Measurements from ENCODE around the gene SNX6. TPM values are rescaled to one million over a fixed set of nuclear protein-coding genes. Genes with fewer than 3 reads are reported as not detected.

Gene SNX6
- total RNA-seq, 1 experiment from 2014 or later, result 69.3 TPM

DNA sequence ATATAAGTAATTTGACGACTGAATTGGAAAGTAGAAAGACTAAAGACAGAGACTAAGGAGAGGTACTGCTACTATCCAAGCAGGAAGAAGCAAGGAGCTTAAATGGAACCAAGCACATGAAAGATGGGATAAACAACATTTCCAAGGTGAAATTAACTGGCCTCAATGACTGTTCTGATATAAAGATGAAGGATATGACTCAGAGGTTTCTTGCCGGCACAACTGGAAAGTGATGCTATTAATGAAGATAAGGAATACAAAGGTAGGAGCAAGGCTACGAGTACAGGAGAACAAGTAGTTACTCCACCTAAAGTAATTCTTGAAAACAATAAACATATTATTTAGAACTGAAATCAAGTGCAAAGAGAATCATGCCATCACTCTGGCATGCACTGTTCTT lies 6.4 kb downstream of the SNX6 start:
- TF ChIP-seq, protein P1, sequence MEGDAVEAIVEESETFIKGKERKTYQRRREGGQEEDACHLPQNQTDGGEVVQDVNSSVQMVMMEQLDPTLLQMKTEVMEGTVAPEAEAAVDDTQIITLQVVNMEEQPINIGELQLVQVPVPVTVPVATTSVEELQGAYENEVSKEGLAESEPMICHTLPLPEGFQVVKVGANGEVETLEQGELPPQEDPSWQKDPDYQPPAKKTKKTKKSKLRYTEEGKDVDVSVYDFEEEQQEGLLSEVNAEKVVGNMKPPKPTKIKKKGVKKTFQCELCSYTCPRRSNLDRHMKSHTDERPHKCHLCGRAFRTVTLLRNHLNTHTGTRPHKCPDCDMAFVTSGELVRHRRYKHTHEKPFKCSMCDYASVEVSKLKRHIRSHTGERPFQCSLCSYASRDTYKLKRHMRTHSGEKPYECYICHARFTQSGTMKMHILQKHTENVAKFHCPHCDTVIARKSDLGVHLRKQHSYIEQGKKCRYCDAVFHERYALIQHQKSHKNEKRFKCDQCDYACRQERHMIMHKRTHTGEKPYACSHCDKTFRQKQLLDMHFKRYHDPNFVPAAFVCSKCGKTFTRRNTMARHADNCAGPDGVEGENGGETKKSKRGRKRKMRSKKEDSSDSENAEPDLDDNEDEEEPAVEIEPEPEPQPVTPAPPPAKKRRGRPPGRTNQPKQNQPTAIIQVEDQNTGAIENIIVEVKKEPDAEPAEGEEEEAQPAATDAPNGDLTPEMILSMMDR (conservative IDR thresholded peaks at IDR 0.05), result no peak
- H3K4me2 ChIP-seq (ENCODE audit: insufficient read depth, insufficient read length, low read length), result no peak overlapping the region
- H3K4me1 Mint-ChIP-seq, result peaks cover under 1% of the 10 kb centered on the region in 2 experiments; a peak in 2 of 4 replicates

More for the DNA sequence above, 6.4 kb downstream of the SNX6 start:
- no peak overlapping the region for H2AK5ac ChIP-seq (ENCODE audit: insufficient read length, low read length)
- H4K5ac ChIP-seq (ENCODE audit: insufficient read length, low read depth, low read length), result no peak overlapping the region
- Mint-ChIP-seq H3K4me3 (no peak overlapping the region), H3K27ac (no peak overlapping the region; a peak in 1 of 7 replicates), H3K27me3 (ENCODE audit: low read depth) (no peaks in the 10 kb centered on the region), H3K9me3 (no peaks in the 10 kb centered on the region), H3K36me3 (ENCODE audit: insufficient read depth in 1 of 3, low read depth in 3 of 3) (peaks cover 11 to 59% (median 42%) of the 10 kb centered on the region in 3 experiments; a peak in 6 of 7 replicates)
- H4K20me1 ChIP-seq (ENCODE audit: control insufficient read depth, insufficient read depth, insufficient read length), result no peaks in the 10 kb centered on the region
- no peak overlapping the region for H3K9ac ChIP-seq (ENCODE audit: extremely low read depth, insufficient read length, low read length)
- H2BK12ac ChIP-seq (ENCODE audit: insufficient read length, low read depth, low read length), result no peak overlapping the region
- no peak overlapping the region for H4K91ac ChIP-seq (ENCODE audit: insufficient read length, low read depth, low read length)
- H3K27me3 ChIP-seq (ENCODE audit: insufficient read depth, low read length), result no peaks in the 10 kb centered on the region
- H3K14ac ChIP-seq (ENCODE audit: insufficient read depth, low read length), result no peak overlapping the region
- no peak overlapping the region for H3K23ac ChIP-seq (ENCODE audit: insufficient read length, low read depth, low read length)
- no peaks in the 10 kb centered on the region for H3K4me1 ChIP-seq (ENCODE audit: insufficient read depth, low read length)
- no peak overlapping the region for H3K27ac ChIP-seq (ENCODE audit: insufficient read length, low read depth, low read length)
- no peak overlapping the region for H2BK15ac ChIP-seq (ENCODE audit: low read depth, low read length)
- no peak overlapping the region for H2AFZ ChIP-seq (ENCODE audit: low read length)
- H3K4ac ChIP-seq (ENCODE audit: low read depth, low read length), result no peak overlapping the region
- H3K23me2 ChIP-seq (ENCODE audit: insufficient read length, low read depth, low read length, poor library complexity, severe bottlenecking), result no peaks in the 10 kb centered on the region
- H3K79me1 ChIP-seq (ENCODE audit: insufficient read depth, low read depth, low read length, poor library complexity, severe bottlenecking), result no peaks in the 10 kb centered on the region
- no peak overlapping the region for H2BK5ac ChIP-seq (ENCODE audit: insufficient read length, low read length)
- no peak for DNase-seq
- H3K18ac ChIP-seq (ENCODE audit: insufficient read length, low read depth, low read length), result no peak overlapping the region
- H3K9me3 ChIP-seq (ENCODE audit: control insufficient read depth, low read depth, low read length), result no peaks in the 10 kb centered on the region
- H3K56ac ChIP-seq (ENCODE audit: insufficient read length, low read depth, low read length), result no peak overlapping the region
- peaks cover 2% of the 10 kb centered on the region; the same call in 1 of the 2 replicates for H3K79me2 ChIP-seq (ENCODE audit: insufficient read depth, low read length)
- no peak overlapping the region for H2BK20ac ChIP-seq (ENCODE audit: low read depth, low read length, poor library complexity, severe bottlenecking)
- no peak overlapping the region for H3T11ph ChIP-seq (ENCODE audit: low read length)
- no peak overlapping the region for H2BK120ac ChIP-seq (ENCODE audit: low read depth, low read length, poor library complexity, severe bottlenecking)
- no CpG with 5 or more reads among the region's 3 CpGs for WGBS (ENCODE audit: extremely low coverage, insufficient read length, low lambda C conversion rate)
- no peak overlapping the region for H4K8ac ChIP-seq (replicated peaks; ENCODE audit: insufficient read length, low read depth, low read length)

All from H9 (cell line).